ENCODE data around the gene GOLGA8O.
"Not testable (repeated sequence)": the region's sequence is repeated elsewhere in the genome, so short reads cannot be mapped to it uniquely, and the experiment has no call there.

GRCh38 chr15:32492768-32493167 lies 37.3 kb upstream of the GOLGA8O start:
- TF ChIP-seq CTCF (IDR thresholded peaks at IDR 0.05; ENCODE audit: insufficient read depth, low read length, poor library complexity, severe bottlenecking); EZH2phosphoT487 (conservative IDR thresholded peaks at IDR 0.05; ENCODE audit: low read length): not testable (repeated sequence)
